ENCODE measurements around the gene SRGAP3. TPM values are rescaled to one million over a fixed set of nuclear protein-coding genes. Genes with fewer than 3 reads are reported as not detected.

Gene SRGAP3
- total RNA-seq, 2 donors from 2014 or later, result 2.6 to 12.8 TPM

GRCh38 chr3:9015250-9015649 lies 234.2 kb downstream of the SRGAP3 start:
- Histone ChIP-seq H3K27me3 (replicated peaks; ENCODE audit: insufficient read depth) (no peaks in the 10 kb centered on the region), H3K4me3 (no peak overlapping the region), H3K36me3 (no peaks in the 10 kb centered on the region), H3K9me3 (no peaks in the 10 kb centered on the region), H3K27ac (no peak overlapping the region), H3K4me1 (ENCODE audit: control insufficient read depth in 1 of 2, low read depth in 2 of 2) (no peaks in the 10 kb centered on the region)
- DNase-seq (ENCODE audit: low spot score), result no peak
- no peak for TF ChIP-seq CTCF (IDR thresholded peaks at IDR 0.05)
- ATAC-seq (ENCODE audit: insufficient number of reproducible peaks, low FRiP score, low read depth), result no peak

- Histone ChIP-seq H3K4me1 (ENCODE audit: control insufficient read depth in 1 of 2, low read depth in 2 of 2) (no peaks in the 10 kb centered on the region), H3K36me3 (no peaks in the 10 kb centered on the region), H3K9me3 (no peaks in the 10 kb centered on the region), H3K27ac (no peak overlapping the region), H3K27me3 (replicated peaks; ENCODE audit: insufficient read depth) (no peaks in the 10 kb centered on the region), H3K4me3 (no peak overlapping the region)
- TF ChIP-seq CTCF (IDR thresholded peaks at IDR 0.05), result no peak
- ATAC-seq (ENCODE audit: insufficient number of reproducible peaks, low FRiP score, low read depth), result no peak
- DNase-seq (ENCODE audit: low spot score), result no peak
Observed at GRCh38 chr3:9013782-9014563, 235.5 kb downstream of the SRGAP3 start.

GRCh38 chr3:9012521-9012920 lies 236.9 kb downstream of the SRGAP3 start:
- Histone ChIP-seq H3K27ac (no peak overlapping the region), H3K9me3 (no peaks in the 10 kb centered on the region), H3K36me3 (no peaks in the 10 kb centered on the region), H3K27me3 (replicated peaks; ENCODE audit: insufficient read depth) (no peaks in the 10 kb centered on the region), H3K4me3 (no peak overlapping the region), H3K4me1 (ENCODE audit: control insufficient read depth in 1 of 2, low read depth in 2 of 2) (no peaks in the 10 kb centered on the region)
- TF ChIP-seq CTCF (IDR thresholded peaks at IDR 0.05), result no peak
- no peak for ATAC-seq (ENCODE audit: insufficient number of reproducible peaks, low FRiP score, low read depth)
- no peak for DNase-seq (ENCODE audit: low spot score)

GRCh38 chr3:9009976-9010545 lies 239.4 kb downstream of the SRGAP3 start:
- no peak for TF ChIP-seq CTCF (IDR thresholded peaks at IDR 0.05)
- Histone ChIP-seq H3K9me3 (no peaks in the 10 kb centered on the region), H3K4me1 (ENCODE audit: control insufficient read depth in 1 of 2, low read depth in 2 of 2) (no peaks in the 10 kb centered on the region), H3K36me3 (no peaks in the 10 kb centered on the region), H3K27ac (no peak overlapping the region), H3K27me3 (replicated peaks; ENCODE audit: insufficient read depth) (no peaks in the 10 kb centered on the region), H3K4me3 (no peak overlapping the region)
- ATAC-seq (ENCODE audit: insufficient number of reproducible peaks, low FRiP score, low read depth), result no peak
- DNase-seq (ENCODE audit: low spot score), result no peak

GRCh38 chr3:9008550-9009255 lies 240.7 kb downstream of the SRGAP3 start:
- Histone ChIP-seq H3K4me3 (no peak overlapping the region), H3K27ac (no peak overlapping the region), H3K36me3 (no peaks in the 10 kb centered on the region), H3K9me3 (no peaks in the 10 kb centered on the region), H3K27me3 (replicated peaks; ENCODE audit: insufficient read depth) (no peaks in the 10 kb centered on the region), H3K4me1 (ENCODE audit: control insufficient read depth in 1 of 2, low read depth in 2 of 2) (no peaks in the 10 kb centered on the region)
- no peak for TF ChIP-seq CTCF (IDR thresholded peaks at IDR 0.05)
- DNase-seq (ENCODE audit: low spot score) (no peak), ATAC-seq (ENCODE audit: insufficient number of reproducible peaks, low FRiP score, low read depth) (no peak)

All from thoracic aorta (tissue), 2 donors.